SU-DHL-6 (cell line): ENCODE results near the gene PDGFC.

Source experiments
- H2AFZ ChIP-seq: fragments of 200-600 bp; sonication (generic); 2 replicates; pipeline ENCODE4 v1.6.1; 2014; ENCODE audit warnings: low read depth, mild to moderate bottlenecking, moderate library complexity, mixed read lengths, antibody characterized with exemption, low read length; ENCODE audit not compliant: severe bottlenecking
- H3F3A ChIP-seq: fragments of 200-600 bp; shearing (Covaris generic); 2 replicates; pipeline ENCODE4 v1.6.0; 2016; ENCODE audit warnings: antibody characterized with exemption, mild to moderate bottlenecking; ENCODE audit not compliant: insufficient read depth
- H3K27ac ChIP-seq: fragments of 200-600 bp; sonication (generic); 2 replicates; pipeline ENCODE4 v1.5.1; 2016; ENCODE audit warnings: low read depth, mild to moderate bottlenecking, low read length, moderate library complexity, mixed read lengths
- H3K27me3 ChIP-seq: fragments of 200-600 bp; sonication (generic), shearing (Covaris generic); 2 replicates; pipeline ENCODE4 v1.6.0; 2014; ENCODE audit warnings: mild to moderate bottlenecking, low read length
- H3K36me3 ChIP-seq: fragments of 200-600 bp; sonication (generic); 2 replicates; pipeline ENCODE4 v1.6.1; 2014; ENCODE audit warnings: mild to moderate bottlenecking, low read length, mixed read lengths
- H3K4me2 ChIP-seq: fragments of 300-600, 200-600 bp; shearing (Covaris generic), sonication (generic); 2 replicates; pipeline ENCODE4 v1.6.0; 2014; ENCODE audit warnings: low read length, low read depth, mild to moderate bottlenecking; ENCODE audit not compliant: poor library complexity, severe bottlenecking
- H3K4me3 ChIP-seq: fragments of 200-600 bp; sonication (generic); 2 replicates; pipeline ENCODE4 v1.5.1; 2014; ENCODE audit warnings: antibody characterized with exemption, low read length, mild to moderate bottlenecking, mixed read lengths; ENCODE audit not compliant: insufficient read depth, poor library complexity, severe bottlenecking
- H3K79me2 ChIP-seq: fragments of 200-600 bp; sonication (generic); 2 replicates; pipeline ENCODE4 v1.6.1; 2014; ENCODE audit warnings: mild to moderate bottlenecking, low read length, moderate library complexity; ENCODE audit not compliant: insufficient read depth
- H3K9ac ChIP-seq: fragments of 200-600 bp; sonication (generic); 2 replicates; pipeline ENCODE4 v1.7.0; 2014; ENCODE audit warnings: mild to moderate bottlenecking, low read length
- H3K9me2 ChIP-seq: fragments of 200-600 bp; sonication (generic); replicated peaks from 2 replicates; pipeline ENCODE4 v1.6.1; 2014; ENCODE audit warnings: low read length; ENCODE audit not compliant: insufficient read depth
- H3K9me3 ChIP-seq: fragments of 200-600 bp; sonication (generic); 2 replicates; pipeline ENCODE4 v1.6.1; 2014; ENCODE audit warnings: low read length, mixed read lengths; ENCODE audit not compliant: insufficient read depth
- H4K20me1 ChIP-seq: fragments of 200-600 bp; sonication (generic); 2 replicates; pipeline ENCODE4 v1.6.1; 2014; ENCODE audit warnings: low read depth, mild to moderate bottlenecking, antibody characterized with exemption, low read length, moderate library complexity, mixed read lengths
- EZH2phosphoT487 ChIP-seq: fragments of 200-600 bp; sonication (generic), shearing (Covaris generic); conservative IDR thresholded peaks from 2 replicates; pipeline ENCODE4 v1.6.1; 2018; ENCODE audit warnings: mild to moderate bottlenecking, antibody characterized with exemption, low read length, moderate library complexity, mixed read lengths
- TF ChIP-seq, protein P1 (sequence below): fragments of 200-600 bp; sonication (generic); IDR thresholded peaks from one replicate; pipeline ENCODE4 v1.5.1; 2017; ENCODE audit warnings: antibody characterized with exemption, mild to moderate bottlenecking, low read length, moderate library complexity; ENCODE audit not compliant: insufficient read depth, poor library complexity, severe bottlenecking

Gene PDGFC

GRCh38 chr4:156773648-156774357 lies 197.8 kb downstream of the PDGFC start:
- H3K4me2 ChIP-seq, result no peak overlapping the region
- no peaks in the 10 kb centered on the region for H3K79me2 ChIP-seq
- H3K9me3 ChIP-seq, result no peaks in the 10 kb centered on the region
- H3K9me2 ChIP-seq, result no peaks in the 10 kb centered on the region
- H3K9ac ChIP-seq, result no peak overlapping the region
- no peaks in the 10 kb centered on the region for H4K20me1 ChIP-seq
- H3F3A ChIP-seq, result no peaks in the 10 kb centered on the region
- no peak overlapping the region for H3K27ac ChIP-seq
- H3K36me3 ChIP-seq, result no peaks in the 10 kb centered on the region
- H3K4me3 ChIP-seq, result no peak overlapping the region
- H2AFZ ChIP-seq, result no peak overlapping the region
- no peaks in the 10 kb centered on the region for H3K27me3 ChIP-seq
- TF ChIP-seq, protein P1, sequence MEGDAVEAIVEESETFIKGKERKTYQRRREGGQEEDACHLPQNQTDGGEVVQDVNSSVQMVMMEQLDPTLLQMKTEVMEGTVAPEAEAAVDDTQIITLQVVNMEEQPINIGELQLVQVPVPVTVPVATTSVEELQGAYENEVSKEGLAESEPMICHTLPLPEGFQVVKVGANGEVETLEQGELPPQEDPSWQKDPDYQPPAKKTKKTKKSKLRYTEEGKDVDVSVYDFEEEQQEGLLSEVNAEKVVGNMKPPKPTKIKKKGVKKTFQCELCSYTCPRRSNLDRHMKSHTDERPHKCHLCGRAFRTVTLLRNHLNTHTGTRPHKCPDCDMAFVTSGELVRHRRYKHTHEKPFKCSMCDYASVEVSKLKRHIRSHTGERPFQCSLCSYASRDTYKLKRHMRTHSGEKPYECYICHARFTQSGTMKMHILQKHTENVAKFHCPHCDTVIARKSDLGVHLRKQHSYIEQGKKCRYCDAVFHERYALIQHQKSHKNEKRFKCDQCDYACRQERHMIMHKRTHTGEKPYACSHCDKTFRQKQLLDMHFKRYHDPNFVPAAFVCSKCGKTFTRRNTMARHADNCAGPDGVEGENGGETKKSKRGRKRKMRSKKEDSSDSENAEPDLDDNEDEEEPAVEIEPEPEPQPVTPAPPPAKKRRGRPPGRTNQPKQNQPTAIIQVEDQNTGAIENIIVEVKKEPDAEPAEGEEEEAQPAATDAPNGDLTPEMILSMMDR, result no peak
- TF ChIP-seq EZH2phosphoT487, result no peak

DNA sequence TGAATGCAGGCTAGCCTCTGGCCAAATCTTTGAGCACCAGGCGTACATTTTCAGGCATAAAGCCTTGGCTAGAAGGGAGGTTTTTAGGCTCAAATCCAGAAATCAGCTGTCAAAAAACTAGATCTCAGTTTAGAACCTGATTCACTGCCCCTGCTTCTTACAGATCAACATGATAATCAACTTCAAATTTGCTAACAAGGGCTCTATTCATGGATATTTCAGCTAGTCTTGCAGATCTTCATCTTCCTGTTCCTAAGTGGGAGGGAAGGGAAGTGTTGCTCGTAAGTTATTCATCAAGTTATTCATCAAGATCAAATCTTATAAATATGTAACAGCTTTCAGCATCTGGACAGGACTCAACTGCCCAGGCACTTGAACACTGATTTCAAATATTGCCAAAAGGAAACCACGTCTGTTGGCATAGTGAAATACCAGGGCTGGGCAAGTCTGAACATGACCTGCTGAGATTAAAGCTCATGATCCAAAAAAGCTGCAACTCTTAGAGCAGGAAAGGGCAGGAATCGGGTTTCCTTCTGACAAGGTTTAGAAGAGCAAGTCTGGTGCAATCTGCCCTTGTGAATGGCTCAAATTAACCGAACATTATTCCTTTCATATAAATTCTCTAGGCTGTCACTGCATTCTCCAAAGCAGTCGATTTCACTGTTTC lies 200.3 kb downstream of the PDGFC start:
- Histone ChIP-seq H3K9me3 (no peaks in the 10 kb centered on the region), H3K36me3 (no peaks in the 10 kb centered on the region), H3K9ac (no peak overlapping the region), H3K27me3 (no peaks in the 10 kb centered on the region), H3K27ac (no peak overlapping the region), H3K4me3 (no peak overlapping the region), H3F3A (no peaks in the 10 kb centered on the region), H2AFZ (no peak overlapping the region), H3K4me2 (no peak overlapping the region), H3K79me2 (no peaks in the 10 kb centered on the region), H4K20me1 (no peaks in the 10 kb centered on the region), H3K9me2 (no peaks in the 10 kb centered on the region)
- TF ChIP-seq, protein P1, result no peak
- no peak for TF ChIP-seq EZH2phosphoT487

DNA sequence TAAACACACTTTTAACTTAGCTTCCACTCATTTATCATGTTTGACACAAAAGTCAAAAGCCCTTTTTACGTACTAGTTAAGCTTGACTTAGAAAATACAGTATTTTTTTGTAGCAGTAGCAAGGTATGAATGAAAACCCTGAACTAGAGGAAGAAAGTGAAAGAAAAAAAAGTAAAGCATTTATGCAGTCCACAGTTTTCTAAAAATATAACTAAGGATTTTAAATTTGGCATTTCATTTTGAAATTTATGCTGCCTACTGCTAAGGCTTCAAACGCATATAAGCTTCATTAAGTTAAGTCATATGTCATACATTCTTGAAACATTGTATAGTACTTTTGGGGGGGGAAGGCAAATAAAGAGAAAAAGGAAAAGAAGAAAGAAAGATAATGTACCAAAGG lies 201.5 kb downstream of the PDGFC start:
- Histone ChIP-seq H3K4me3 (no peak overlapping the region), H3K27ac (no peak overlapping the region), H3K79me2 (no peaks in the 10 kb centered on the region), H3K4me2 (no peak overlapping the region), H3K9me3 (no peaks in the 10 kb centered on the region), H3K9ac (no peak overlapping the region), H3K27me3 (no peaks in the 10 kb centered on the region), H4K20me1 (no peaks in the 10 kb centered on the region), H3K9me2 (no peaks in the 10 kb centered on the region), H3K36me3 (no peaks in the 10 kb centered on the region), H2AFZ (no peak overlapping the region), H3F3A (no peaks in the 10 kb centered on the region)
- TF ChIP-seq EZH2phosphoT487, result no peak
- TF ChIP-seq, protein P1, result no peak
